GM20431 (cell line): ENCODE results near the gene GNB1.
"Not testable (repeated sequence)": the region's sequence is repeated elsewhere in the genome, so short reads cannot be mapped to it uniquely, and the experiment has no call there.

Experiments
- in situ Hi-C: fragments of 300-500 bp; cut with MseI, MboI; formaldehyde crosslinking; loops from one replicate; pipeline ENCODE4 v1.15.0; 2020; ENCODE audit warnings: low sequenced_read_pairs; ENCODE audit not compliant: unreplicated experiment

Gene GNB1

DNA sequence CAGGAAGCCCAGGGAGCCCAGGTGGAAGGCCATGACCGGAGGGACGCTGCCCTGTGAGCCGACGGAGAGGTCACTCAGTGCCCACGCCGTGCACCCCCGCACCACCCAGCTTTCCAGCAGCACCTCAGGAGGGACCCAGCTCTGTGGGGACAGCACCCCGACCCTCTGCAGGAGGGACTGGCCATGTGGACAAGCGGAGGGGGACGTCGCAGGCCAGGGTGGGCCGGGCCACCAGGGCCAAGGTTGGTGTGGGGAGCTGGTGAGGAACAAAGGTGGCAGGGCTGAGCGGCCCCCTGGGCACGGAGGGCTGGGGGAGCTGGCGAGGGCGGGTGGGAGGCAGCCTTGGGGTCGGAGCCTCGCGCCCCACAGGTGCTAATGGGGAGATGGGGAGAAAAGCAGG lies 135.5 kb downstream of the GNB1 start:
- in situ Hi-C loops = no loop called here

GRCh38 chr1:1754051-1754815 lies 136.7 kb downstream of the GNB1 start:
- in situ Hi-C loops = no loop called here

DNA sequence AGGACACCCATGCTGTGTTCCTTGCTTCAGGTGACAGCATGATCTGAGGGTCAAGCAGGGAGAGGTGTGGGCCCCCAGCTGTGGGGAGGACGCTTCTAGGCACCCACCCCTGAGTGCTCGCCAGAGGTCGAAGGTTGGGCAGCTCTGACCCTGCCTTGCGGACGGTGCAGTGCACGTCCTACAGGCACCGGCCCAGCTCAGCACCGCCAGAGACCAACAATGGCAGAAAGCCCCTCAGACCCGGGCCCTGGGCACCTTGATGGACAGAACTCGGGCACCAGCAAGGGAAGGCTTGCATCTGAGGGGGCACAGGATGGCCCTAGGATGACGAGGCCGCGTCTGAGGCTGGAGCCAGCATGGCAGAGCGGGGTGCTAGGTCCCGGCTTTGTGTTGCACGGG lies 137.3 kb downstream of the GNB1 start:
- in situ Hi-C loops = no loop called here

- in situ Hi-C loops = no loop called here
Measured at GRCh38 chr1:1752636-1753606, 138.0 kb downstream of the GNB1 start.

DNA sequence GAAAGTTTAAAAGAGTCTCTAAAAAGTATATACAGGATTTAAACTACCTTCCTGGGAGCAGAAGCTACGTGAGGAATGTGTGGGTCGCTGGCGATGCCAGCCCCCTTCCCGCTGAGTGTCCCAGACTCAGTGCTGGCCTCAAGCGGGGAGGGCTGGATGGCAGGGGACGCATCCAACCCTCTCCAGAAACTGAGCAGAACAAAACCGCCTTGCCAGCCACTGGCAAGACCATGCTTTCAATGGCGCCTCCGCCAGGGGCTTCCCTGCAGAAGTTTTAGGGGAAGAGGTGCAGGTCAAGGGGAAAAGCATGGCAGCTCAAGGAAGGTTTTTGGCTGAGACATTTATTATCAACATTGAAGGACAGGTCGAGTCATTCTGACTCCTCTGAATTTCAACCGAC lies 138.7 kb downstream of the GNB1 start:
- in situ Hi-C loops = no loop called here

DNA sequence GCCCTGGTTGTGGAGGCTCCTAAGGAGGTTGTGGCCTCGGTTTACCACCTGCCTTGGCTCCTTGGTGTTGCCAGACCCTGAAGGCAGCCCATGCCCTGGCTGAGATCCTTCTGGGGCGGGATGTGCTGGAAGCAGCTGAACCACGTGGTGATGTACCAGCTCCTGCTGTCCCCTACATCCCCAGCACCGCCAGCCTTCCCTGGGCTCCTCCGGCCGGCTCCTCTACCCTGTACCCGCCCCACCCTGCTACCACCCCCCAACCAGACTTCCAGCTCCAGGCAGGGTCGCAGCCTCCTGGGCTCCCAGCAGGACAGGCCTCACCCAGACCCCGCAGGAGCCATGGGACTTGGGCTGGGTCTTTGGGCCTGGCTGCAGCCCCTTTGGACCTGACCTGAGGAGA lies 140.9 kb downstream of the GNB1 start:
- in situ Hi-C loops = not testable (repeated sequence)

GRCh38 chr1:1748686-1749321 lies 142.1 kb downstream of the GNB1 start:
- in situ Hi-C loops = no loop called here

GRCh38 chr1:1746566-1746909 lies 144.3 kb downstream of the GNB1 start:
- in situ Hi-C loops = not testable (repeated sequence)

GRCh38 chr1:1745651-1746565 lies 145.0 kb downstream of the GNB1 start:
- in situ Hi-C loops = not testable (repeated sequence)

DNA sequence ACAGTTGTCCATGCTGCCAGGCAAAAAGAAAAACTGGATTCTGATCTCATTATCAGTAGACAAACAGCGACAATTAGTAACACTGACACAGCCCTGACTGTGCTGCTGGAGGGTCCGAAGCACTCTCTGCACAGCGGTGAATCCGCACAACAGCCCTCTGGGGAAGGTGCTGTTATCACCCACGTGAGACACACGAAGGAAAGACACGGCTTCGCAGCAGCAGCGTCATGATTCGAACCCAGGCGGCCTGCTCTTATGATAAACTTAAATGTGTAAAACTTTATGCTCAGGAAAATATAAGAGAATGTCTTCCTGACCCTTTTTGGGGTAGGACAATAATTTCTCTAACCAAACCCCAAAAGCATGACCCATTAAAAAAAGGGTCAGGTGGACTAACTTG lies 148.4 kb downstream of the GNB1 start:
- in situ Hi-C loops = not testable (repeated sequence)

DNA sequence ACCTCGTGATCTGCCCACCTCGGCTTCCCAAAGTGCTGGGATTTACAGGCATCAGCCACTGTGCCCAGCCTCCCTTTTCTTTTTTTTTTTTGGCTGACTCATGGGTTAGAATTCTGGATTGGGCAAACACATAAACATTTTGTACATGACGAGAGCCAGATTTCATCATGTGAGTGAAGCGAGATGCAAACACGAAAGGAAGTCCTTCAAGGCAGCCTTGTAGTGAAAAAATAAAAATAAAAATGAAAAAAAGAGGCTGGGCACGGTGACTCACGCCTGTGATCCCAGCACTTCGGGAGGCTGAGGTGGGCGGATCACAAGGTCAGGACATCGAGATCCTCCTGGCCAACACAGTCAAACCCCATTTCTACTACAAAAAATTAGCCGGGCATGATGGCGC lies 149.9 kb downstream of the GNB1 start:
- in situ Hi-C loops = not testable (repeated sequence)

GRCh38 chr1:1738799-1739337 lies 152.0 kb downstream of the GNB1 start:
- in situ Hi-C loops = not testable (repeated sequence)

DNA sequence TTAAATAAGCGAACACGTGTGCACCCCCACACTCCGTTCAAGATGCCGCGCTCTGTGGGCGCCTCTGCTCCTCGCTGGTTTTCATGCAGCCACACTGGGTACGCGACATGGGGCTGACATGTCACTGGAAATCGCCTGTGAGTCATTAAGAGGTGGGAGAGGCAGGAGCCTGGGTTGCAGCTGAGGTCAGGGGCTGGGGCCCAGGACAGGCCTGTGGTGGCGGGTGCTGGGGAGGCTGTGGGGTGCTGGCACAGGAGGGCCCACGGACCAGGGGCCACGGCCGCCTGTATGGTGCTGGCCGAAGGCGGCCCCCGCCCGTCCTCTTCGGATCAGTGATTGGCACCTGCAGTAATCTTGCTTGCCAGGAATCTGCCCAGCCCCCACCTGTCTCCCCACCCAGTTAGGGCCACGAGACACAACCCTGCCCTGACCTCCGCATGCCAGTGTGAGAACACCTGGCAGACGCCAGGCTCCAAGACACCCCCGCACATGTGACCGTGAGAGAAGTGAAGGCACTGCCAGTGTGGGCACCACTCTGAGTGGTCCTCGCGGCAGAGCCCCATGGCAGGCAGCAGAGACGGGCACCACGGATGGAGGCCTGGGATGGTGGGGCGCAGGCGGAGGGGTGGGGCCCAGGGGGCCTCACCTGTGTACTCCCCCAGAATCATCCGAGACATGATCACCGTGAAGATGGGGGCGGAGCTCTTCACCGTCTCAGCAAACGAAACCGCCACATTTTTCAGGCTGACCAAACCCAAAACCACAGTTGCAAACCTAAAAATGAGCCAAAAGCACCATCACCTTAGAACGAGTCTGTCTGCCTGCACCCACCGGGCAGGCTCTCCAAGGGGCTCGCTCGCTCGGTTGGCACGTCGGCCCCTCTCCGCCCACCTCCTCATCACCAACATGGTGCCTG lies 153.0 kb downstream of the GNB1 start:
- in situ Hi-C loops = not testable (repeated sequence)
